HG03280 (cell line): ENCODE data around the gene IL9R.
"Not testable (repeated sequence)": the region's sequence is repeated elsewhere in the genome, so short reads cannot be mapped to it uniquely, and the experiment has no call there.

Experiments
- ATAC-seq: cut with Tn5 transposase; IDR thresholded peaks from one replicate; pipeline ENCODE4 v1.9.1; 2021; ENCODE audit warnings: mild to moderate bottlenecking, moderate library complexity; ENCODE audit not compliant: unreplicated experiment

The IL9R gene

DNA sequence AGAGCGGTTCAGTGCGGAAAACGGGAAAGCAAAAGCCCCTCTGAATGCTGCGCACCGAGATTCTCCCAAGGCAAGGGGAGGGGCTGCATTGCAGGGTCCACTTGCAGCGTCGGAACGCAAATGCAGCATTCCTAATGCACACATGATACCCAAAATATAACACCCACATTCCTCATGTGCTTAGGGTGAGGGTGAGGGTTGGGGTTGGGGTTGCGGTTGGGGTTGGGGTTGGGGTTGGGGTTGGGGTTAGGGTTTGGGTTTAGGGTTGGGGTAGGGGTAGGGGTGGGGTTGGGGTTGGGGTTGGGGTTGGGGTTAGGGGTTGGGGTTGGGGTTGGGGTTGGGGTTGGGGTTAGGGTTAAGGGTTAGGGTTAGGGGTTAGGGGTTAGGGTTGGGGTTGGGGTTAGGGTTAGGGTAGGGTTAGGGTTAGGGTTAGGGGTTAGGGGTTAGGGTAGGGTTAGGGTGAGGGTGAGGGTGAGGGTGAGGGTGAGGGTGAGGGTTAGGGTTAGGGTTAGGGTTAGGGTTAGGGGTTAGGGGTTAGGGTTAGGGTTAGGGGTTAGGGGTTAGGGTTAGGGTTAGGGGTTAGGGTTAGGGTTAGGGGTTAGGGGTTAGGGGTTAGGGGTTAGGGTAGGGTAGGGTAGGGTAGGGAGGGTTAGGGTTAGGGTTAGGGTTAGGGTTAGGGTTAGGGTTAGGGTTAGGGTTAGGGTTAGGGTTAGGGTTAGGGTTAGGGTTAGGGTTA is 32.4 kb downstream of the IL9R start:
- not testable (repeated sequence) for ATAC-seq

DNA sequence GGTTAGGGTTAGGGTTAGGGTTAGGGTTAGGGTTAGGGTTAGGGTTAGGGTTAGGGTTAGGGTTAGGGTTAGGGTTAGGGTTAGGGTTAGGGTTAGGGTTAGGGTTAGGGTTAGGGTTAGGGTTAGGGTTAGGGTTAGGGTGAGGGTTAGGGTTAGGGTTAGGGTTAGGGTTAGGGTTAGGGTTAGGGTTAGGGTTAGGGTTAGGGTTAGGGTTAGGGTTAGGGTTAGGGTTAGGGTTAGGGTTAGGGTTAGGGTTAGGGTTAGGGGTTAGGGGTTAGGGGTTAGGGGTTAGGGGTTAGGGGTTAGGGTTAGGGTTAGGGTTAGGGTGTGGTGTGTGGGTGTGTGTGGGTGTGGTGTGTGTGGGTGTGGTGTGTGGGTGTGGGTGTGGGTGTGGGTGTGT is 33.0 kb downstream of the IL9R start:
- ATAC-seq: not testable (repeated sequence)
